ENCODE measurements around the gene ULK2. TPM values are rescaled to one million over a fixed set of nuclear protein-coding genes. Genes with fewer than 3 reads are reported as not detected.
"Not testable (repeated sequence)": the region's sequence is repeated elsewhere in the genome, so short reads cannot be mapped to it uniquely, and the experiment has no call there.

Gene ULK2
- polyA plus RNA-seq, 1 donor from 2014 or later, result 55.1 TPM

GRCh38 chr17:19897090-19897837, 29.5 kb upstream of the ULK2 start:
- TF ChIP-seq POLR2AphosphoS5 (IDR thresholded peaks at IDR 0.05), result no peak
- no peak for TF ChIP-seq SMC3 (conservative IDR thresholded peaks at IDR 0.05; ENCODE audit: poor library complexity)
- no peak for TF ChIP-seq CTCF (IDR thresholded peaks at IDR 0.05; ENCODE audit: poor library complexity, severe bottlenecking)
- TF ChIP-seq TAF1 (IDR thresholded peaks at IDR 0.05; ENCODE audit: low read depth), result no peak
- TF ChIP-seq REST (IDR thresholded peaks at IDR 0.05; ENCODE audit: borderline replicate concordance), result no peak
- H3K79me2 ChIP-seq (replicated peaks; ENCODE audit: insufficient read depth, low read length), result no peaks in the 10 kb centered on the region
- no peaks in the 10 kb centered on the region for H3K36me3 ChIP-seq (ENCODE audit: insufficient read depth, low read length)
- H3F3A ChIP-seq (ENCODE audit: insufficient read depth, low read length, poor library complexity, severe bottlenecking), result no peaks in the 10 kb centered on the region
- no peaks in the 10 kb centered on the region for H3K9me3 ChIP-seq (ENCODE audit: low read length)
- no peaks in the 10 kb centered on the region for H3K9me2 ChIP-seq (ENCODE audit: insufficient read depth, low read length)
- H2AFZ ChIP-seq (ENCODE audit: low read depth, low read length), result no peak overlapping the region
- H3K4me2 ChIP-seq (ENCODE audit: low read length), result no peak overlapping the region
- H3K27ac ChIP-seq (ENCODE audit: low read length), result no peak overlapping the region
- no peak overlapping the region for H3K4me3 ChIP-seq (ENCODE audit: low read length)
- no peaks in the 10 kb centered on the region for H4K20me1 ChIP-seq (ENCODE audit: insufficient read depth)
- H3K9ac ChIP-seq (ENCODE audit: low read length), result no peak overlapping the region
- no peaks in the 10 kb centered on the region for H3K27me3 ChIP-seq (ENCODE audit: insufficient read depth, low read depth, low read length)

- Histone ChIP-seq H3K9me2 (ENCODE audit: insufficient read depth, low read length) (no peaks in the 10 kb centered on the region), H3K36me3 (ENCODE audit: insufficient read depth, low read length) (no peaks in the 10 kb centered on the region), H3K79me2 (replicated peaks; ENCODE audit: insufficient read depth, low read length) (no peaks in the 10 kb centered on the region), H3K4me2 (ENCODE audit: low read length) (no peak overlapping the region), H3K9me3 (ENCODE audit: low read length) (no peaks in the 10 kb centered on the region), H2AFZ (ENCODE audit: low read depth, low read length) (no peak overlapping the region), H3K4me3 (ENCODE audit: low read length) (no peak overlapping the region), H3K27ac (ENCODE audit: low read length) (no peak overlapping the region), H3K27me3 (ENCODE audit: insufficient read depth, low read depth, low read length) (no peaks in the 10 kb centered on the region), H4K20me1 (ENCODE audit: insufficient read depth) (no peaks in the 10 kb centered on the region), H3K9ac (ENCODE audit: low read length) (no peak overlapping the region), H3F3A (ENCODE audit: insufficient read depth, low read length, poor library complexity, severe bottlenecking) (no peaks in the 10 kb centered on the region)
- no peak for TF ChIP-seq TAF1 (IDR thresholded peaks at IDR 0.05; ENCODE audit: low read depth)
- no peak for TF ChIP-seq CTCF (IDR thresholded peaks at IDR 0.05; ENCODE audit: poor library complexity, severe bottlenecking)
- TF ChIP-seq SMC3 (conservative IDR thresholded peaks at IDR 0.05; ENCODE audit: poor library complexity), result no peak
- no peak for TF ChIP-seq MXI1 (conservative IDR thresholded peaks at IDR 0.05; ENCODE audit: poor library complexity, severe bottlenecking)
- TF ChIP-seq REST (IDR thresholded peaks at IDR 0.05; ENCODE audit: borderline replicate concordance), result no peak
- TF ChIP-seq EP300 (conservative IDR thresholded peaks at IDR 0.05; ENCODE audit: poor library complexity, severe bottlenecking), result no peak
- TF ChIP-seq RAD21 (conservative IDR thresholded peaks at IDR 0.05), result no peak
- no peak for TF ChIP-seq EZH2 (IDR thresholded peaks at IDR 0.05; ENCODE audit: borderline replicate concordance, insufficient read depth, low read length, poor library complexity, severe bottlenecking)
- TF ChIP-seq POLR2AphosphoS5 (IDR thresholded peaks at IDR 0.05), result no peak
These were observed 28.9 kb upstream of the ULK2 start for GRCh38 chr17:19896679-19897078.

- not testable (repeated sequence) for H3K4me2 ChIP-seq (ENCODE audit: low read length); H3K27me3 ChIP-seq (ENCODE audit: insufficient read depth, low read depth, low read length); H3F3A ChIP-seq (ENCODE audit: insufficient read depth, low read length, poor library complexity, severe bottlenecking); H3K9me2 ChIP-seq (ENCODE audit: insufficient read depth, low read length); H3K36me3 ChIP-seq (ENCODE audit: insufficient read depth, low read length); H3K79me2 ChIP-seq (replicated peaks; ENCODE audit: insufficient read depth, low read length); H2AFZ ChIP-seq (ENCODE audit: low read depth, low read length); H3K9ac ChIP-seq (ENCODE audit: low read length); H3K4me3 ChIP-seq (ENCODE audit: low read length); H4K20me1 ChIP-seq (ENCODE audit: insufficient read depth); H3K27ac ChIP-seq (ENCODE audit: low read length); H3K9me3 ChIP-seq (ENCODE audit: low read length)
These were observed 22.8 kb upstream of the ULK2 start for GRCh38 chr17:19890554-19890953.

Measured in neural cell (in vitro differentiated cells).